ENCODE results near the gene ERG. TPM values are rescaled to one million over a fixed set of nuclear protein-coding genes. Genes with fewer than 3 reads are reported as not detected.

ERG gene
- total RNA-seq, 2 donors from 2014 or later, result not detected

DNA sequence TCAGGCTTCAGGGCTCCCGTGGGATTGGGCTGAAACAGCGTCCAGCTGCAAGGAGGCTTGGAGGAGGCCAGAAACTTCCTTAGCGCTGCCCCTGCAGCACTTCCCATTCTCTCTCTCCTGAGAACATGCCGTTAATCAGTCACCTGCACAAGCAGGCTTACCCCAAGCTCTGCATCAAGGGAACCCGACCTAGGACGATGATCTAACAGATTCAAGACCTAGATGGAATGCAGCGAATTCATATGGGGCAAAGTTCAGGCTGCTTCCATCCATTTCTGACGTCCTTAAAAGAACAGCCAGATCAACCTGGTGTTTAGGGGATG is 114.1 kb downstream of the ERG start:
- no peaks in the 10 kb centered on the region for H3K9me3 Mint-ChIP-seq
- no peaks in the 10 kb centered on the region for H3K4me1 Mint-ChIP-seq (ENCODE audit: low read depth in 2 of 2)
- ATAC-seq, result no peak
- H3K27me3 Mint-ChIP-seq, result peaks cover 18 to 23% of the 10 kb centered on the region in 2 donors
- DNase-seq (ENCODE audit: low spot score), result no peak
- no peaks in the 10 kb centered on the region for H3K36me3 Mint-ChIP-seq
- H3K4me3 Mint-ChIP-seq, result no peak overlapping the region
- no peak overlapping the region for H3K27ac Mint-ChIP-seq

DNA sequence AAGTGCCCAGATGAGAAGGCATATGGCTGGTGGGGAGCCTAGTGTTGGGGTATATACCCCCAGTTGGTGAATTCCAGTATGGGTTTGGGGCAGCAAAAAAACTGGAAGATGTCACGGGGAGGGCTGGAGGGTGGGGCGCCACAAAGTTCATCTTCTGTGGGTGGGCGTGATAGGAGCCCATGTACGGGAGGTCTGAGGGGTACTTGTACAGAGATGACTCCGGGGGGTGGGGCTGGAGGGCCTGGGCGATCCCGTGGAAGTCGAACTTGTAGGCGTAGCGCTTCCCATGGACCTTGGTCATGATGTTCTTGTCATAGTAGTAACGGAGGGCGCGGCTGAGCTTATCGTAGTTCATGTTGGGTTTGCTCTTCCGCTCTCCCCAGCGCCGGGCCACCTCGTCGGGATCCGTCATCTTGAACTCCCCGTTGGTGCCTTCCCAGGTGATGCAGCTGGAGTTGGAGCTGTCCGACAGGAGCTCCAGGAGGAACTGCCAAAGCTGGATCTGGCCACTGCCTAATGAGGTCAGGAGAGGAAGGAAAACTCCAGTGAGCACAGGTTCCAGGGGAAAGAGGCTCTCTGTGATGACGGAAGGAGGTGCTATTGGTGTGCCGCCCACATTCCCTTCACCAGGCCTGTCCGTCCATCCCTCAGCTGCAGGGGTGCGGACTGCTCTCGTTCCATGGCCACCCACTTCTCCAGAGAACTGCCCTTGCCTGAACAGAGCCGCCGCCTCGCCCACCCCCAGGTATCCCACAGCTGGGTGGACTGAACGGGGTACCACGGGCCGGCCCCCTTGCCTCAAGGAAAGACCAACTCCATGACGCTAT is 114.7 kb downstream of the ERG start:
- Mint-ChIP-seq H3K27ac (no peak overlapping the region), H3K36me3 (no peaks in the 10 kb centered on the region), H3K9me3 (no peaks in the 10 kb centered on the region), H3K4me3 (no peak overlapping the region), H3K4me1 (ENCODE audit: low read depth in 2 of 2) (no peaks in the 10 kb centered on the region), H3K27me3 (peaks cover 18 to 23% of the 10 kb centered on the region in 2 donors)
- DNase-seq (ENCODE audit: low spot score) (no peak), ATAC-seq (peak; percentile 24 to 40)

DNA sequence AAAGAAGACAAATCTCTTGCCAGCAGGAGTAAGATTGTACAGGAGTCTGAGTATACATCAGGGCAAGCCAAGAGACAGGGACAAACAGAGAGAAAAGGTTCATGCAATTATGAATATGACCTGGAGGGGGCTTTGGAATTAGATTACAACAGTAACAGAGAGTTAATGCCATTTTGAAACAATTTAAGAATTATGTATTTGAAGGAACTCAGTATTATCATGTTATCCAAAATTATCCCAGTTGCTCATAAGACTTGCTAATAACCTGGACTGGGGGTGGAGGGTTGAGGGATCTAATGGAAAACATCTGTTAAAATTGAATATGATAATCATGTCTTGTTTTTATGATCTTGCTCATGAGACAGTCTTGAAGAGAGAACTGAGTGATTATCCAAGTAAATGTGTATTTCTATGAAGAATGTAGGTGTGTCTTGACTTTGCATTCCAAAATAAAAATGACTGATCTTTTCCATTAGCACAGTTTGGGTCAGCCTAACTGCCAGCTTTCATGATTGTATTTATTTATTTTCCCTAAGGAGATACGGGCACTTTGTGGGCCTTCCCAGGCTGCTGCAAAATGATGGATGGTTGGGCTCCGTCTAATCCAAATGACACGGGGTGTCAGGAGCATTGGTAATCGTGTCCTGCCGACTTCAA is 117.7 kb downstream of the ERG start:
- peaks cover 12 to 21% of the 10 kb centered on the region in 2 donors for H3K27me3 Mint-ChIP-seq
- H3K27ac Mint-ChIP-seq, result no peak overlapping the region
- no peak for ATAC-seq

DNA sequence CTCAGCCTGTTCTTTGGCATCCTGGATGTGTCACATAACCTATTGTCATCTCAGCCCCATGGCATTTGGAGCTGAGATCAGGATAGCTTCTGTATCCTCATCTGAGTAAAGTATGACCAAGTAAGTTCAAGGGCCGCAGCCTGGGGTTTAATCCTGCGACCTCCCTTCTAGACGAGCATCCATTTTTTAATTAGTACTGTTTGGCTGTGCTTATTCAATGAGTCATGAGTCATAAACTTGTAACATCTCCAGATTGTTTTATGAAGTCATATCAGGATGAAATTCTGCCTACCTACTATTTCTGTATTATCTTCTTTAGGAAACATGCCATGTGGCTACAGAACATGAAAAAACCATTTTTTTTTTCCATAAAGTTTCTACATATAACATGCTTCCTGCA is 119.1 kb downstream of the ERG start:
- peaks cover 10% of the 10 kb centered on the region for H3K9me3 Mint-ChIP-seq
- peaks cover 7 to 10% of the 10 kb centered on the region in 2 donors for H3K4me1 Mint-ChIP-seq (ENCODE audit: low read depth in 2 of 2)
- DNase-seq (ENCODE audit: low spot score), result no peak
- H3K27ac Mint-ChIP-seq, result no peak overlapping the region
- peaks cover 13 to 24% of the 10 kb centered on the region in 2 donors for H3K27me3 Mint-ChIP-seq
- ATAC-seq, result no peak
- H3K4me3 Mint-ChIP-seq, result no peak overlapping the region
- H3K36me3 Mint-ChIP-seq, result peaks cover 7% of the 10 kb centered on the region

More for the DNA sequence above, 117.7 kb downstream of the ERG start:
- no peak for DNase-seq (ENCODE audit: low spot score)
- H3K9me3 Mint-ChIP-seq, result peaks cover 7% of the 10 kb centered on the region
- H3K4me1 Mint-ChIP-seq (ENCODE audit: low read depth in 2 of 2), result peaks cover 7 to 10% of the 10 kb centered on the region in 2 donors
- H3K4me3 Mint-ChIP-seq, result no peak overlapping the region
- peaks cover 7% of the 10 kb centered on the region for H3K36me3 Mint-ChIP-seq

DNA sequence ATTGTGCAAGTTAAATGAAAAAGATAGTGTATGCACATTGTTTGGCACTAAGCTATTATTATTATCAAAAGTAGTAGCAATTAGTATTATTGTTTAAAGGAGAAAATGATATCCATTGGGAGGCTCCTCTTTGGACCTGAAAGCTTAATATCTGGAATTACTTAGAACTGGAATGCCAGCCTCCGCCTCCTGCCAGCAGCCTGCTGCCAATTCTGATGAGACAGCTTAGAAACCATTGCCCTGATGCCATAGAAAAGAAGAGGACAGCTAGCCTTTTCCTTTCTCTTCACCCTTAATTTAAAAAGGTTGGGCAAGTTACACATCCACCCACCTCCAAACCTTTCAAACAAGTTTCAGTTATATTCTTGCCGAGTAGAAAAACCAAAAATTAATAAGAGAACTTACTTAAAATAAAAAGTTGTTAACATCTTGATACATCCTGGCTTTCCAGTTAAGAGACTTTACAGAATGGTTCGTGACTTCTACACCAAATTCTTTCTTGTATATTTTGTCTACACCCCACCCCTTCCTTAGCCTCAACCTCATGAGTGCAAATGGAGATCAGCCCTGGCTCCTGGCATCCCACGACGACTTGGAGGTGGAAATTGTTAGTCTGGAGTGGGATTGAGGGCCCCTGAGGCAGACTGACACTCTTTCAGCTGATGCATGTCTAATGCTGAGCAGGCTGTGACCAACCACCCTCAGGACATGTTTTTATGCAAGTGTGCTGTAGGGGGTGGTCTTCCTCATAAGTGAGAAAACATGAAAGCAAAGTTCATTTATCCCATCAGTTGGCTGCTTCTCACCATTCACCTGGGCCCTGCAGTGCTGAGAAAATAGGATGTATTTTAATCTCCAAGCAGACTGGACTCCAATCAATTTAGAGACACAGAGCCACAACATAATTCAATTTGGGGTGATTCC is 120.8 kb downstream of the ERG start:
- peaks cover 7 to 10% of the 10 kb centered on the region in 2 donors for H3K4me1 Mint-ChIP-seq (ENCODE audit: low read depth in 2 of 2)
- peaks cover 7% of the 10 kb centered on the region for H3K36me3 Mint-ChIP-seq
- H3K4me3 Mint-ChIP-seq, result no peak overlapping the region
- DNase-seq (ENCODE audit: low spot score) (no peak), ATAC-seq (no peak)
- H3K27me3 Mint-ChIP-seq, result peaks cover 12 to 26% of the 10 kb centered on the region in 2 donors
- H3K27ac Mint-ChIP-seq, result no peak overlapping the region
- H3K9me3 Mint-ChIP-seq, result peaks cover 10% of the 10 kb centered on the region

DNA sequence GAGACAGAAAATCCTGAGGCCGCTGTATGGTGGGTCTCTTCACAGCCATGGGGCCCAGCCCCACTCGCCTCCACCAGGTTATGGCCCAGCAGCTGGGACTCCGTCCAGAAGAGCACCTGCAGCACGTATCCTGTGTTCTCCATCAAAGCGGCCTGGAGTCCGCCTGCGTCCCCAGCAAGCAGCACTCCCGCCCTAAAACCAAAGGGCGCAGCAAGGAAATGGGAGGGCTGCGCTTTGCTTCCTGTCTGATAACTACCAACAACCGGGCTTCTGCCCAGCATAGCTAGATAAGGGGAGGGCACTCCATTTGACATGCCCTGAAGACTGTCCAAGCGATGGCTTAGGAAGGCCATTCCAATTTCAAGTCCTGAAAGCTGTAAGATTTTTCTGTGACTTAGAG is 121.6 kb downstream of the ERG start:
- Mint-ChIP-seq H3K9me3 (peaks cover 10% of the 10 kb centered on the region), H3K27ac (peak overlapping the region in 1 of 2 donors; percentile 84), H3K4me1 (ENCODE audit: low read depth in 2 of 2) (peaks cover 7 to 10% of the 10 kb centered on the region in 2 donors), H3K27me3 (peaks cover 11 to 23% of the 10 kb centered on the region in 2 donors), H3K4me3 (peak overlapping the region; percentile 76), H3K36me3 (peaks cover 7% of the 10 kb centered on the region)
- DNase-seq (ENCODE audit: low spot score), result no peak
- ATAC-seq, result peak; percentile 49

DNA sequence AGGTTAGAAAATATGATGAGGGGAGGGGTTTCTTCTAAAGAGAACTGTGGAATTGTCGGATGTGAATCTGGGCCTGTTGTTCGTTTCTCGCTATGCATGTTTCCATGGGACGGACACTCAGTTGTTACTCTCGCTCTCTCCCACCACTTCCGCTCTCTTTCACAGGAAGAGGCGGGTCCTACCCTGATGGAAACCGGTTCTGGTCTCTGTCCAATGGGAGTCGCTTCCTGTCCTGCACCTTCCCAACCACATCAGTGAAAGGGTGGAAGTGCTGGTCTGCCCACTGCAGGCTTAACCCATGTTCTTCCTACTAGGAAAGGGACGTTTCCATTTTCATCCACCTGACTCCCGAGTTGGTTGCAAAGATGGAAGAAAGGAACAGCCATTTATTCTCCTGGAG is 122.0 kb downstream of the ERG start:
- Mint-ChIP-seq H3K4me1 (ENCODE audit: low read depth in 2 of 2) (peaks cover 7 to 10% of the 10 kb centered on the region in 2 donors), H3K27ac (peak overlapping the region in 1 of 2 donors; percentile 84), H3K9me3 (peaks cover 10% of the 10 kb centered on the region), H3K27me3 (peaks cover 11 to 23% of the 10 kb centered on the region in 2 donors), H3K4me3 (peak overlapping the region; percentile 76), H3K36me3 (peaks cover 7% of the 10 kb centered on the region)
- DNase-seq (ENCODE audit: low spot score) (peak; percentile 64), ATAC-seq (peak; percentile 80 to 85)

DNA sequence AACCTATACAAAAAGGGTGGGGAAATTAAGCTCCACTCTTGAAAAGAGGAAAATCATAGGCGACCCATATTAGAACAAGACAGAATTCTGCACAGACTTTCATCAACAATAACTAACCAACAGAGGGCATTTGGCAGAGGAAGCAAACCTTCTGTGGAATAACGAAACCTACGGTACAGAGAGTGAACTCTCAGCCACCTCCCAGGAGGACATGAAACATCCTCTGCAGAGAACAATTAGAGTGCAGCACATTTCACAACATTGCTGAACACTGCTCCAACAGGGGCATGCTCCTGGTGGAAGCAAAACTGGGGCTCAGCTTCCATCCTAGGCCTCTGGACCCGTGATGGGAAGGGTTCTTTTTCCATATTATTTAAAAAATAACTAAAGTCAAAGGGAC is 130.6 kb downstream of the ERG start:
- H3K27ac Mint-ChIP-seq, result no peak overlapping the region
- no peak overlapping the region for H3K4me3 Mint-ChIP-seq
- H3K36me3 Mint-ChIP-seq, result no peaks in the 10 kb centered on the region
- no peak for ATAC-seq
- DNase-seq (ENCODE audit: low spot score), result no peak
- no peaks in the 10 kb centered on the region for H3K9me3 Mint-ChIP-seq
- no peaks in the 10 kb centered on the region for H3K4me1 Mint-ChIP-seq (ENCODE audit: low read depth in 2 of 2)
- H3K27me3 Mint-ChIP-seq, result peaks cover 0 to 3% of the 10 kb centered on the region in 2 donors

DNA sequence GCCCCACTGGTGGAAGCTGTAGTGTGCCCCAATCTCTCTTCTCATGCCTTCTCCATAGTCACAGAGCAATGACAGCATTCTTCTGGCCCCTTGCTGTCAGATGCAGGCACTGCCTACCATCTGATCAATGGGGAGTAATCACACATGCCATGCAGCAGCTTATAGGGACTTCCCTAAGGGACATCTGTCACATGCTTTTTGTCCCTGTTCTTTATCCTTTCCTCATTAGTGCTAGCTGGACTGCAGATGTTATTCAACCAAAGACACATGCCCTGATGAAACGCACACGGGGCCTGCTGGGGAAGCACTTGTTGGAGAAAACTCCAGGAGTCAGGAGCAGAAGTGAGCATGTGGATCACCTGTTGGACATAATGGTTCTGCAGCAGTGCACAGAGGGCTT is 132.8 kb downstream of the ERG start:
- Mint-ChIP-seq H3K36me3 (no peaks in the 10 kb centered on the region), H3K27me3 (peaks cover 0 to 3% of the 10 kb centered on the region in 2 donors), H3K27ac (no peak overlapping the region), H3K9me3 (no peaks in the 10 kb centered on the region), H3K4me3 (no peak overlapping the region), H3K4me1 (ENCODE audit: low read depth in 2 of 2) (no peaks in the 10 kb centered on the region)
- DNase-seq (ENCODE audit: low spot score) (no peak), ATAC-seq (peak in 1 of 2 donors; percentile 40)

DNA sequence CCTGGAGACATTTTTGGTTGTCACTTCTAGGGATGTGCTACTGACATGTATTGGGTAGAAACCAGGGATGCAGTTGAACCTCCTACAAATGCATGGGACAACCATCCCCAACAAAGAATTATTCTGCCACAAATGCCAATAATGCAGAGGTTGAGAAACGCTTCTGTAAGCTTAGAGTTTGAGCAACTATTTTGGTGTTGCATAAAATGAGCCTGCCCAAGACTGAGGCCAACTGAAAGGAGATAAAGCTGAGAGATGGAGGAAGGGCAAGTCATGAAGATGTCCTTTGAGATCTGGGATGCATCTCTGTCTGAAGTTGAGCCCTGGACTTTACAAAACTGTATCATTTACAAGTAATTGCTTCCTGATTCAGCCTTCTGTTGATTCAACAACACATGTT is 134.6 kb downstream of the ERG start:
- Mint-ChIP-seq H3K9me3 (no peaks in the 10 kb centered on the region), H3K4me1 (ENCODE audit: low read depth in 2 of 2) (no peaks in the 10 kb centered on the region), H3K27ac (no peak overlapping the region), H3K4me3 (no peak overlapping the region), H3K27me3 (peaks cover 0 to 5% of the 10 kb centered on the region in 2 donors), H3K36me3 (no peaks in the 10 kb centered on the region)
- ATAC-seq (no peak), DNase-seq (ENCODE audit: low spot score) (no peak)

DNA sequence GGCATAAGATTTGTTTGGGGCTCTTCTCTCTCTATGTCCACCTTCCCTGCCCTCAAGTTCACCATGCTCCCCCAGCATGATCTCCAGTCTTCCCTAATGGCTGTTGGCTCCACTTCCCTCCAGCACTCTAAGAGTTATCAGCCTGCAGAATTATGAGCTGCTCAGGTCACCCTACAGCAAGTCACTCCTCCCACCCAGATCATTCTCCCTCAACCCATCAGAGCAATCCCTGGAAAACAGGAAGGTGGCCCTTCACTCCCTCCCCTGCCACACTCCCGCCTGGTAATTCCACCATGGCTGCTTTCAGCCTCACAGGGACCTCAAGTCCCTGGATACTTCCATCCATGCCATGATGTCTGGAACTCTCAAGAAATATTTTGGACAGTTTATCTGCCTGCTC is 137.0 kb downstream of the ERG start:
- H3K4me3 Mint-ChIP-seq, result no peak overlapping the region
- DNase-seq (ENCODE audit: low spot score) (no peak), ATAC-seq (no peak)
- H3K9me3 Mint-ChIP-seq, result no peaks in the 10 kb centered on the region
- no peaks in the 10 kb centered on the region for H3K4me1 Mint-ChIP-seq (ENCODE audit: low read depth in 2 of 2)
- peaks cover 0 to 5% of the 10 kb centered on the region in 2 donors for H3K27me3 Mint-ChIP-seq
- H3K27ac Mint-ChIP-seq, result no peak overlapping the region
- H3K36me3 Mint-ChIP-seq, result no peaks in the 10 kb centered on the region

DNA sequence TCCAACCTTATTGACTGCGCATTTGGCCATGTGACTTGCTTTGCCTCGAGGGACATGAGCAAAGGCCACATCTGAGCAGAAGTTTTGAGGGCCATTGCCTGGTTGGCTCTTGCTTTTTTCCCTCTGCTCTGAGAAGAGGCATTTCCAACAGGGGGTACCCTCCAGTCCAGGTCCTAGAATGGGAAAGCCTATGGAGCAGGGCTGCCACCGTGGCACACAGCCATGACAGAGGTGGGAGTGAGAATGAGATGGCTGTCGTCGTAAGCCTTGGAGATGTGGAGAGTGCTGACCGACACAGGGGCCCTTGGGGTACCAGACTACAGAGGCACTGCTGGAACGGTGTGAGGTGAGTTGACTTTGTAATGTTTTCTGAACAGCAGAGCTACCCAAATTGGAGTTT is 138.4 kb downstream of the ERG start:
- DNase-seq (ENCODE audit: low spot score), result no peak
- ATAC-seq, result no peak
- H3K4me1 Mint-ChIP-seq (ENCODE audit: low read depth in 2 of 2), result no peaks in the 10 kb centered on the region
- H3K27me3 Mint-ChIP-seq, result peaks cover 3 to 5% of the 10 kb centered on the region in 2 donors
- H3K27ac Mint-ChIP-seq, result no peak overlapping the region
- H3K4me3 Mint-ChIP-seq, result no peak overlapping the region
- H3K36me3 Mint-ChIP-seq, result no peaks in the 10 kb centered on the region
- no peaks in the 10 kb centered on the region for H3K9me3 Mint-ChIP-seq

DNA sequence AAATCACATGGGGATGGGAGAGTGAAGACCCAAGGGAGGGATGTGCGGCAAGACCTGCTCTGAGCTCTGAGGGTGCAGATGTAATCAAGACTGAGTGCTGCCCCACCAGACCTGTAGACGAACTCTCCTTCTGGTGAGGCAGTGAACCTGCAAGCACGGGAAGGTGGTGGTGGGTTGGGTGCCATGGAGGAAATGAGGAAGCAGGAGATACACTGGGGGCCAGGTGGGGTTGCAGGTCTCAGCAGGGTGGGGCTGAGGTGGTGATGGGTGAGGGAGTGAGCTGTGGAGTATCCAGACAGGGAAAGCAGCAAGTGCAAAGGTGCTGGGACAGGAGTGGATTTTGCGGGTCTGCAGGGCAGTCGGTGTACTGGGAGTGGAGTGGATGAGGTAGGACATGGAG is 139.2 kb downstream of the ERG start:
- H3K36me3 Mint-ChIP-seq, result no peaks in the 10 kb centered on the region
- H3K27me3 Mint-ChIP-seq, result peaks cover 10% of the 10 kb centered on the region in 2 donors
- H3K9me3 Mint-ChIP-seq, result no peaks in the 10 kb centered on the region
- DNase-seq (ENCODE audit: low spot score), result no peak
- no peak overlapping the region for H3K27ac Mint-ChIP-seq
- no peak overlapping the region for H3K4me3 Mint-ChIP-seq
- ATAC-seq, result no peak
- no peaks in the 10 kb centered on the region for H3K4me1 Mint-ChIP-seq (ENCODE audit: low read depth in 2 of 2)
